Parathyroid adenoma (tissue), 2 donors: ENCODE results near the gene PSRC1.

Experiments
- H2AFZ ChIP-seq: fragments of 300-600 bp; sonication (generic); one replicate; pipeline ENCODE4 v1.7.0; 2017; ENCODE audit warnings: antibody characterized with exemption, mild to moderate bottlenecking
- H3K27ac ChIP-seq: fragments of 300-600 bp; sonication (generic); one replicate; pipeline ENCODE4 v1.7.0; 2017
- H3K27me3 ChIP-seq: fragments of 300-600 bp; sonication (generic); one replicate; pipeline ENCODE4 v1.7.0; 2017; ENCODE audit warnings: low read length; ENCODE audit not compliant: control insufficient read depth, insufficient read depth
- H3K36me3 ChIP-seq: fragments of 300-600 bp; sonication (generic); one replicate; pipeline ENCODE4 v1.7.0; 2017; ENCODE audit warnings: low read length; ENCODE audit not compliant: control insufficient read depth, insufficient read depth
- H3K4me1 ChIP-seq: fragments of 300-600 bp; sonication (generic); one replicate; pipeline ENCODE4 v1.7.0; 2017; ENCODE audit warnings: control low read depth
- H3K4me2 ChIP-seq: fragments of 300-600 bp; sonication (generic); one replicate; pipeline ENCODE4 v1.7.0; 2017; ENCODE audit warnings: low read length
- H3K4me3 ChIP-seq: fragments of 300-600 bp; sonication (generic); one replicate; pipeline ENCODE4 v1.7.0; 2017; ENCODE audit warnings: low read depth, low read length
- H3K79me2 ChIP-seq: fragments of 300-600 bp; sonication (generic); one replicate; pipeline ENCODE4 v1.7.0; 2017; ENCODE audit warnings: control low read depth
- H3K9ac ChIP-seq: fragments of 300-600 bp; sonication (generic); one replicate; pipeline ENCODE4 v1.7.0; 2017; ENCODE audit warnings: mild to moderate bottlenecking
- H3K9me3 ChIP-seq: fragments of 300-600 bp; sonication (generic); one replicate; pipeline ENCODE4 v1.7.0; 2017; ENCODE audit warnings: low read length; ENCODE audit not compliant: control insufficient read depth
- TF ChIP-seq, protein P1 (sequence below): fragments of 300-600 bp; sonication (generic); IDR thresholded peaks from one replicate; pipeline ENCODE4 v1.7.0; 2017; ENCODE audit warnings: antibody characterized with exemption, mild to moderate bottlenecking
- donor health status: primary hyperparathyroidism.

Gene PSRC1

GRCh38 chr1:109263597-109264378, 19.2 kb downstream of the PSRC1 start:
- no peaks in the 10 kb centered on the region for H3K79me2 ChIP-seq
- no peaks in the 10 kb centered on the region for H3K9me3 ChIP-seq
- H3K4me1 ChIP-seq: no peaks in the 10 kb centered on the region
- H3K4me2 ChIP-seq: no peak overlapping the region
- no peak overlapping the region for H3K4me3 ChIP-seq
- no peaks in the 10 kb centered on the region for H3K27me3 ChIP-seq
- TF ChIP-seq, protein P1, sequence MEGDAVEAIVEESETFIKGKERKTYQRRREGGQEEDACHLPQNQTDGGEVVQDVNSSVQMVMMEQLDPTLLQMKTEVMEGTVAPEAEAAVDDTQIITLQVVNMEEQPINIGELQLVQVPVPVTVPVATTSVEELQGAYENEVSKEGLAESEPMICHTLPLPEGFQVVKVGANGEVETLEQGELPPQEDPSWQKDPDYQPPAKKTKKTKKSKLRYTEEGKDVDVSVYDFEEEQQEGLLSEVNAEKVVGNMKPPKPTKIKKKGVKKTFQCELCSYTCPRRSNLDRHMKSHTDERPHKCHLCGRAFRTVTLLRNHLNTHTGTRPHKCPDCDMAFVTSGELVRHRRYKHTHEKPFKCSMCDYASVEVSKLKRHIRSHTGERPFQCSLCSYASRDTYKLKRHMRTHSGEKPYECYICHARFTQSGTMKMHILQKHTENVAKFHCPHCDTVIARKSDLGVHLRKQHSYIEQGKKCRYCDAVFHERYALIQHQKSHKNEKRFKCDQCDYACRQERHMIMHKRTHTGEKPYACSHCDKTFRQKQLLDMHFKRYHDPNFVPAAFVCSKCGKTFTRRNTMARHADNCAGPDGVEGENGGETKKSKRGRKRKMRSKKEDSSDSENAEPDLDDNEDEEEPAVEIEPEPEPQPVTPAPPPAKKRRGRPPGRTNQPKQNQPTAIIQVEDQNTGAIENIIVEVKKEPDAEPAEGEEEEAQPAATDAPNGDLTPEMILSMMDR: peak; percentile 57
- no peaks in the 10 kb centered on the region for H3K36me3 ChIP-seq
- no peak overlapping the region for H2AFZ ChIP-seq
- no peak overlapping the region for H3K9ac ChIP-seq
- H3K27ac ChIP-seq: no peak overlapping the region

GRCh38 chr1:109263234-109263596, 19.7 kb downstream of the PSRC1 start:
- TF ChIP-seq, protein P1: no peak
- Histone ChIP-seq H3K27ac (no peak overlapping the region), H3K36me3 (no peaks in the 10 kb centered on the region), H3K9me3 (no peaks in the 10 kb centered on the region), H3K4me2 (no peak overlapping the region), H3K4me3 (no peak overlapping the region), H3K4me1 (no peaks in the 10 kb centered on the region), H3K9ac (no peak overlapping the region), H2AFZ (no peak overlapping the region), H3K79me2 (no peaks in the 10 kb centered on the region), H3K27me3 (no peaks in the 10 kb centered on the region)

DNA sequence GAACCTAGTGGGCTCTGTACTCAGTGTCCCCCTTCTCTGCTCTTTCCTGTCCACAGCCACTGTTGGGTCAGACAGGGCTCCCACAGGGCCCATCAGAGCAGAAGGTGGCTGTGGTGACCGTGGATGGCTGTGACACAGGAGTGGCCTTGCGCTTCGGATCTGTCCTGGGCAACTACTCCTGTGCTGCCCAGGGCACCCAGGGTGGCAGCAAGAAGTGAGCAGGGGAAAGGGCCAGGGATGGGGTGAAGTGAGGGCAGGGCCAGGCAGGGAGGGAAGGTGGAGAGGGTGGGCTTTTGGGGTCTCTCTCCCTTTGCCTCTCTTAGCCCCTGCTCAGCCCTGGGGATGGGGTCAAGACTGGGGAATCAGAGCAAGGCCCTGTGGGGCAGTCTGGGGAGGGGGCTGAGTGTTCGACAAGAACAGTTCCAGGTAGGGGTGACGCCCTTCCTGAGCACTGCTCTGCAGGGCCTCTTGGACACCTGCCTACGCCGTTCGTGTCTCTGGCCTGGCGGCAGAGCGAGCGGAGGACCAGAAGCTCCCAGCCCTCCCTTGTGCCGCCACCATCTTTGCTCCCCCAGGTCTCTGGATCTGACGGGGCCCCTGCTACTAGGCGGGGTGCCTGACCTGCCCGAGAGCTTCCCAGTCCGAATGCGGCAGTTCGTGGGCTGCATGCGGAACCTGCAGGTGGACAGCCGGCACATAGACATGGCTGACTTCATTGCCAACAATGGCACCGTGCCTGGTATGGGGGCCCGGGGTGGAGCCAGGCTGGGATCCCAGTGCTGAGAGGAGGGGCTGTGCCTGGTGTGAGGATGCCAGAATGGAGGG, 20.5 kb downstream of the PSRC1 start:
- Histone ChIP-seq H3K9me3 (no peaks in the 10 kb centered on the region), H3K27ac (no peak overlapping the region), H3K4me2 (no peak overlapping the region), H3K4me1 (no peaks in the 10 kb centered on the region), H3K27me3 (no peaks in the 10 kb centered on the region), H3K36me3 (no peaks in the 10 kb centered on the region), H3K4me3 (no peak overlapping the region), H2AFZ (no peak overlapping the region), H3K79me2 (no peaks in the 10 kb centered on the region), H3K9ac (no peak overlapping the region)
- TF ChIP-seq, protein P1: no peak

DNA sequence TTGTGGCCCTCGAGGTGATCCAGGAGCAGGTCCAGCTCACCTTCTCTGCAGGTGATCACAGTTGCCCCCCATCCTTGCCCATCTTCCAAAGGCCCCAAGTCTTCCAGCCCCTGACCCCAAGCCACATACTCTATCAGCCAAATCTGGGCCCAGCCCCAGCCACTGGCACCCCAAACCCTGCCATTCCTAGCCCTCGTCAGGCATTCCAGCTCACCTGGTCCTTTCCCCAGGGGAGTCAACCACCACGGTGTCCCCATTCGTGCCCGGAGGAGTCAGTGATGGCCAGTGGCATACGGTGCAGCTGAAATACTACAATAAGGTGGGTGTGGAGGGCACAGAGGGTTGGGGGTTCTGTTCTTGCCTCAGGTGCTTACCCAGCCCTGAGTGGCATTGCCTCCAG, 21.4 kb downstream of the PSRC1 start:
- Histone ChIP-seq H2AFZ (no peak overlapping the region), H3K4me3 (no peak overlapping the region), H3K27ac (no peak overlapping the region), H3K9me3 (no peaks in the 10 kb centered on the region), H3K79me2 (no peaks in the 10 kb centered on the region), H3K9ac (no peak overlapping the region), H3K4me2 (no peak overlapping the region), H3K36me3 (no peaks in the 10 kb centered on the region), H3K4me1 (no peaks in the 10 kb centered on the region), H3K27me3 (no peaks in the 10 kb centered on the region)
- TF ChIP-seq, protein P1: no peak
